Body of pancreas (tissue), 4 donors: Measurements from ENCODE around the gene WASHC2C.

Source experiments
- CTCF ChIP-seq, 7 experiments: fragments of 450-650 bp in 4 of 7; fragments of 200-600 bp in 3 of 7; sonication (generic) in 3 of 7; IDR thresholded peaks; one replicate each; pipeline ENCODE4 v1.5.1; 2016 to 2019; ENCODE audit warnings: antibody characterized with exemption in 7 of 7
- POLR2A ChIP-seq, 3 donors: fragments of 450-650 bp; IDR thresholded peaks; one replicate each; pipeline ENCODE4 v1.6.1; 2016; ENCODE audit warnings: antibody characterized with exemption in 3 of 3, mild to moderate bottlenecking in 2 of 3

DNA sequence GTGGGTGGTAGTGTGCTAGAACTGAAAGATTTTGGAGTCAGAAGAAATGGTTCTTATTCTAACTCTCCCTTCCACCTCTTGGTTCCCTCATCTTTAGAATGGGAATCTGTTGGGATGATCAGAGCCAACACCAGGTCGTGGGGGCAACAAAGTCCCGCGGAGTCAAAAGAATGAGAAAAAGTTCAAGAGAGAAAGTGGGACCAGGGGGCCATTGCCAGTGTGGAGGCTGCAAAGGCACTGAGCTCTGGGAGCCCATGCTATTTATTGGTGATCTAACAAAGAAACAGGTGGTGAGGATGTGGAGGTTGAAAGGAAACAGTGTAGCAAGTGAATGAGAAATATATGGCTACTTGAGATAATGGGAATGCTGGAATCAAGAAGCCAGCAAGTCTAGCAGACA lies 90.8 kb downstream of the WASHC2C start:
- TF ChIP-seq CTCF (IDR thresholded peaks at IDR 0.05), result no peak
- TF ChIP-seq POLR2A (IDR thresholded peaks at IDR 0.05), result no peak
